Body of pancreas (tissue), 4 donors: ENCODE data around the gene CD151. TPM values are rescaled to one million over a fixed set of nuclear protein-coding genes. Genes with fewer than 3 reads are reported as not detected.
A peak's percentile ranks its signal among the peaks of the same experiment; 100 is the strongest.

ENCODE experiments used
- ATAC-seq: fragments of 150-250 bp; one replicate; pipeline ENCODE4 v1.9.1; 2016
- DNase-seq, 4 donors: peaks; one replicate each; pipeline ENCODE4 v3.0.0-alpha.2; 2019
- H3K27ac ChIP-seq, 4 donors: fragments of 200-600 bp; sonication (generic); 1 replicate in 3 of 4; 2 replicates in 1 of 4; pipeline versions ENCODE4 v1.5.1 to v1.6.1; 2016 to 2019; ENCODE audit warnings: mild to moderate bottlenecking in 1 of 4, mixed read lengths in 1 of 4, moderate library complexity in 1 of 4
- H3K27me3 ChIP-seq, 2 donors: fragments of 200-600 bp; sonication (generic); one replicate each; pipeline ENCODE4 v1.6.0; 2016; ENCODE audit warnings: mild to moderate bottlenecking in 1 of 2
- H3K36me3 ChIP-seq, 2 donors: fragments of 200-600 bp; sonication (generic); replicated peaks in 1 of 2; 2 replicates each; pipeline ENCODE4 v1.5.1; 2016; ENCODE audit warnings: low read depth in 2 of 2; ENCODE audit not compliant: insufficient read depth in 1 of 2
- H3K4me1 ChIP-seq: fragments of 200-600 bp; sonication (generic); one replicate; pipeline ENCODE4 v1.6.0; 2016
- H3K4me3 ChIP-seq, 2 donors: fragments of 200-600 bp; sonication (generic); 1 replicate in 1 of 2; 2 replicates in 1 of 2; pipeline ENCODE4 v1.5.1; 2016 to 2019
- H3K9me3 ChIP-seq, 3 donors: fragments of 200-600 bp; sonication (generic); 1 replicate in 2 of 3; 2 replicates in 1 of 3; pipeline ENCODE4 v1.5.1; 2016
- POLR2A ChIP-seq, 3 donors: fragments of 450-650 bp; IDR thresholded peaks; one replicate each; pipeline ENCODE4 v1.6.1; 2016; ENCODE audit warnings: antibody characterized with exemption in 3 of 3, mild to moderate bottlenecking in 2 of 3
- WGBS, 2 donors: methylation state at CpG; one replicate each; pipeline ENCODE4 v1.1.5; 2017; 5-methylcytosine and 5-hydroxymethylcytosine counted together
- intact Hi-C: fragments of 100-400 bp; cut with DNase I; formaldehyde crosslinking; loops from one replicate; pipeline ENCODE4 v1.15.1; 2023
- total RNA-seq, 2 donors: library from RNA; depleted of rRNA; stranded (reverse); fragments of >200 nt; gene quantifications; one replicate each; pipeline ENCODE4 v1.1.0, GENCODE V29; 2016
- TF ChIP-seq, protein P1 (sequence below), 7 experiments: fragments of 450-650 bp in 4 of 7; fragments of 200-600 bp in 3 of 7; sonication (generic) in 3 of 7; IDR thresholded peaks; one replicate each; pipeline ENCODE4 v1.5.1; 2016 to 2019; ENCODE audit warnings: antibody characterized with exemption in 7 of 7

CD151 gene
- total RNA-seq, 2 donors from 2014 or later: 152 to 282 TPM

DNA sequence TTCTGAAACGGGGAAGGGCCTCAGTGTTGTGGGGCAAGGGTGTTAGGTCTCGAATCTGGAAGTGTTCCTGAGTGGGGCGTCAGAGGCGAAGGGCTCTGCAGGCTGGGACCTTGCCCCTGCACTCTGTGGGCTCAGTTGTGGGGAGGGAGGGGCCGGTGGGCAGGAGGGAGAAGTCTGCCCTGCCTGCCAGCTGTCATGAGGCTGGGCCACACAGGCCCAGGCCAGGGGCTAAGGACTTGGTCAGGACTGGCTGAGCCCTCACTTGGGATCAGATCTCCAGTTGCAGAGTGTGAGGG, 4.9 kb upstream of the CD151 start, which contains the start of gene CRACR2B:
CRACR2B (plus strand) TSS at position 23 of the 296 bp plus-strand sequence. CDS start 689 bp downstream, outside the sequence.
- Histone ChIP-seq H3K4me1 (peaks cover 94% of the 10 kb centered on the region), H3K9me3 (no peaks in the 10 kb centered on the region), H3K27me3 (no peaks in the 10 kb centered on the region), H3K27ac (peak within 1 kb of the TSS; percentile 92 to 100 (median 95)), H3K36me3 (peaks cover 0 to 2% of the 10 kb centered on the region in 2 donors), H3K4me3 (peak within 1 kb of the TSS; percentile 36 to 42)
- DNase-seq: no peak
- intact Hi-C loops: no loop called here
- 0 to 20% methylated on average over 1 to 5 of the region's 5 CpGs for WGBS, 2 donors
- ATAC-seq: peak; percentile 1
- peak; percentile 4 to 41 (median 30) for TF ChIP-seq POLR2A (IDR thresholded peaks at IDR 0.05)
- TF ChIP-seq, protein P1, sequence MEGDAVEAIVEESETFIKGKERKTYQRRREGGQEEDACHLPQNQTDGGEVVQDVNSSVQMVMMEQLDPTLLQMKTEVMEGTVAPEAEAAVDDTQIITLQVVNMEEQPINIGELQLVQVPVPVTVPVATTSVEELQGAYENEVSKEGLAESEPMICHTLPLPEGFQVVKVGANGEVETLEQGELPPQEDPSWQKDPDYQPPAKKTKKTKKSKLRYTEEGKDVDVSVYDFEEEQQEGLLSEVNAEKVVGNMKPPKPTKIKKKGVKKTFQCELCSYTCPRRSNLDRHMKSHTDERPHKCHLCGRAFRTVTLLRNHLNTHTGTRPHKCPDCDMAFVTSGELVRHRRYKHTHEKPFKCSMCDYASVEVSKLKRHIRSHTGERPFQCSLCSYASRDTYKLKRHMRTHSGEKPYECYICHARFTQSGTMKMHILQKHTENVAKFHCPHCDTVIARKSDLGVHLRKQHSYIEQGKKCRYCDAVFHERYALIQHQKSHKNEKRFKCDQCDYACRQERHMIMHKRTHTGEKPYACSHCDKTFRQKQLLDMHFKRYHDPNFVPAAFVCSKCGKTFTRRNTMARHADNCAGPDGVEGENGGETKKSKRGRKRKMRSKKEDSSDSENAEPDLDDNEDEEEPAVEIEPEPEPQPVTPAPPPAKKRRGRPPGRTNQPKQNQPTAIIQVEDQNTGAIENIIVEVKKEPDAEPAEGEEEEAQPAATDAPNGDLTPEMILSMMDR (IDR thresholded peaks at IDR 0.05): no peak

- no peak for TF ChIP-seq POLR2A (IDR thresholded peaks at IDR 0.05)
- TF ChIP-seq, protein P1 (IDR thresholded peaks at IDR 0.05): no peak
- H3K36me3 ChIP-seq: peaks cover 0 to under 1% of the 10 kb centered on the region in 2 donors
- no peaks in the 10 kb centered on the region for H3K9me3 ChIP-seq
- ATAC-seq (no peak), DNase-seq (no peak)
- intact Hi-C loops: no loop called here
- H3K27ac ChIP-seq: peak overlapping the region; percentile 92 to 100 (median 95)
- WGBS, 2 donors: 34 to 73% methylated on average over 4 to 21 of the region's 21 CpGs
- H3K27me3 ChIP-seq: no peaks in the 10 kb centered on the region
- H3K4me3 ChIP-seq: no peak overlapping the region
- H3K4me1 ChIP-seq: peaks cover 89% of the 10 kb centered on the region
These were observed 4.1 kb upstream of the CD151 start for GRCh38 chr11:828506-829175.

DNA sequence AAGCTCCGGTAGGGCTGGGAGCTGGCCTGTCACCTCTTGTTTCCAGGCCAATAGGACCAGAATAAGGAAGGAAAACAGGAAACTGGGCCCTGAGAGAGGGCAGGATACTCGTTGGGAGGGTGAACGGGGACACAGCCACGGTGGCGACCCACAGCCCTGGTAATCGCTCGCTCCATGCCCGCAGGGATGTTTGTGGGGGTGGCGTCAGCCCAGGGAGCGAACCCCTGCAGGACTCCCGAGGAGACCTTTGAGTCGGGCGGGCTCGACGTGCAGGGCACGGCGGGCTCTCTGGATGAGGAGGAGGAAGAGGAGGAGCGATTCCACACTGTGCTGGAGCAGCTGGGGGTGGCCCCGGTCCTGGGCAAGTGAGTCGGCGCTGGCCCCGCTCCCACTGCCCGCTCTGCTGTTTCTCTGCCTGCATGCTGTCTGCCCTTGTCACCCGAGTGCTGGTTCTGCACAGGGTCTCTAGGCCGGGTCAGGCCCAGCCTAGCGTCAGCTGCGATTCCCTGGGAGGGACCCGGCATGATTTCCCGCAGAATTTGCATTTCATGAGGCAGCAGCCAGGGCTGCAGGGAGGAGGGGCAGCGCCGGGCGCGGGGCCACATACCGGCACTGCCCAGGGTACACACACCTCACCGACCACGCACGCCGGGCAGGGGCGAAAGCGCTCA, 3.4 kb upstream of the CD151 start:
- intact Hi-C loops: no loop called here
- DNase-seq (no peak), ATAC-seq (no peak)
- WGBS, 2 donors: 29 to 54% methylated on average over 34 to 40 of the region's 40 CpGs
- H3K27ac ChIP-seq: peak overlapping the region; percentile 52 to 100 (median 92)
- no peaks in the 10 kb centered on the region for H3K36me3 ChIP-seq
- TF ChIP-seq, protein P1 (IDR thresholded peaks at IDR 0.05): no peak
- TF ChIP-seq POLR2A (IDR thresholded peaks at IDR 0.05): no peak
- no peaks in the 10 kb centered on the region for H3K27me3 ChIP-seq
- no peak overlapping the region for H3K4me3 ChIP-seq
- peaks cover 89% of the 10 kb centered on the region for H3K4me1 ChIP-seq
- no peaks in the 10 kb centered on the region for H3K9me3 ChIP-seq

DNA sequence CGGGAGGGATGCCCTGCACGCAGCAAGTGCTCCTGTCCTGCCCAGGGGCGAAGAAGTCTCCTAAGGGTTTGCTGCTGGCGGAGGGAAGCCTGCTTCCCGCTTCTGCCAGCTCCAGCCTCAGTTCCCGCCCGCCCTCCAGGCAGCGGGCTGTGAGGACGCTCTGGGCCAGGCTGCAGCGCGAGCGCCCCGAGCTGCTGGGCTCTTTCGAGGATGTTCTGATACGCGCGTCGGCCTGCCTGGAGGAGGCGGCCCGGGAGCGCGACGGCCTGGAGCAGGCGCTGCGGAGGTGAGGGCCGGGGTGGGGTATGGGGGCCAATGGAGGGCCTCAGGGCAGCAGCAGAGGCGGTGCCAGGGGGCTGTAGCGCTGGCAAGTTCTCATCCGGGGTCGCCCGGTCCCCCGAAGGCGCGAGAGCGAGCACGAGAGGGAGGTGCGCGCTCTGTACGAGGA, 2.9 kb upstream of the CD151 start:
- H3K27me3 ChIP-seq: no peaks in the 10 kb centered on the region

More for the DNA sequence above, 2.9 kb upstream of the CD151 start:
- no peak for ATAC-seq
- Histone ChIP-seq H3K36me3 (no peaks in the 10 kb centered on the region), H3K4me1 (peaks cover 89% of the 10 kb centered on the region), H3K9me3 (no peaks in the 10 kb centered on the region), H3K4me3 (no peak overlapping the region), H3K27ac (peak overlapping the region; percentile 52 to 100 (median 92))
- no peak for TF ChIP-seq POLR2A (IDR thresholded peaks at IDR 0.05)
- TF ChIP-seq, protein P1 (IDR thresholded peaks at IDR 0.05): no peak
- DNase-seq: no peak
- intact Hi-C loops: no loop called here
- 69 to 93% methylated on average over 3 to 29 of the region's 39 CpGs for WGBS, 2 donors
